HG02884 (cell line): Measurements from ENCODE around the gene TNFAIP8L2.
"Not testable (repeated sequence)": the region's sequence is repeated elsewhere in the genome, so short reads cannot be mapped to it uniquely, and the experiment has no call there.

ENCODE experiments used
- ATAC-seq: cut with Tn5 transposase; IDR thresholded peaks from one replicate; pipeline ENCODE4 v1.9.1; 2021; ENCODE audit warnings: mild to moderate bottlenecking, moderate library complexity; ENCODE audit not compliant: unreplicated experiment

The TNFAIP8L2 gene

GRCh38 chr1:151188667-151189066 is 32.2 kb downstream of the TNFAIP8L2 start:
- not testable (repeated sequence) for ATAC-seq

- peak; percentile 82 for ATAC-seq
Measured at GRCh38 chr1:151189637-151190445, 33.4 kb downstream of the TNFAIP8L2 start, which contains the start of gene VPS72. Gene VPS72 (minus strand): TSS chr1:151190197. CDS start chr1:151190121, 76 bp downstream.

- ATAC-seq, result no peak
Measured at GRCh38 chr1:151192047-151192446, 35.6 kb downstream of the TNFAIP8L2 start.

- ATAC-seq, result no peak
Measured at GRCh38 chr1:151193304-151193703, 36.9 kb downstream of the TNFAIP8L2 start.

- ATAC-seq, result no peak
Measured at GRCh38 chr1:151193856-151194255, 37.4 kb downstream of the TNFAIP8L2 start.

GRCh38 chr1:151194894-151195594 is 38.6 kb downstream of the TNFAIP8L2 start:
- not testable (repeated sequence) for ATAC-seq

- no peak for ATAC-seq
Measured at GRCh38 chr1:151196292-151196800, 39.9 kb downstream of the TNFAIP8L2 start.

- ATAC-seq, result no peak
Measured at GRCh38 chr1:151197863-151198253, 41.4 kb downstream of the TNFAIP8L2 start.

- peak; percentile 73 for ATAC-seq
Measured at GRCh38 chr1:151198254-151199127, 42.0 kb downstream of the TNFAIP8L2 start, which contains the start of gene PIP5K1A. Gene PIP5K1A (plus strand): TSS chr1:151198552. CDS start chr1:151198997, 445 bp downstream.

- ATAC-seq, result no peak
Measured at GRCh38 chr1:151199873-151200581, 43.6 kb downstream of the TNFAIP8L2 start.

GRCh38 chr1:151205381-151205965 is 49.0 kb downstream of the TNFAIP8L2 start:
- not testable (repeated sequence) for ATAC-seq
